Stimulated activated CD4-positive, alpha-beta T cell treated with anti-CD3 and anti-CD28 coated beads, Interleukin-4, amount 100 ng/mL, for 48 hours (primary cell): ENCODE results near the gene MAPK1.
"Not testable (repeated sequence)": the region's sequence is repeated elsewhere in the genome, so short reads cannot be mapped to it uniquely, and the experiment has no call there.

Experiments used
- DNase-seq, 2 donors: peaks; one replicate each; pipeline ENCODE4 v3.0.0-alpha.2; 2020; ENCODE audit warnings: low read depth in 2 of 2

Gene MAPK1

GRCh38 chr22:21867528-21868266 lies at the start of gene MAPK1:
TSS of gene MAPK1 (minus strand) at chr22:21867645. CDS start at chr22:21867440, 205 bp downstream.
- peak; percentile 91 to 94 for DNase-seq

GRCh38 chr22:21916309-21916918 lies 49.0 kb upstream of the MAPK1 start:
- DNase-seq, result no peak

GRCh38 chr22:21915624-21916308 lies 48.3 kb upstream of the MAPK1 start:
- DNase-seq, result no peak

GRCh38 chr22:21914033-21914642 lies 46.7 kb upstream of the MAPK1 start:
- not testable (repeated sequence) for DNase-seq

- not testable (repeated sequence) for DNase-seq
Measured at GRCh38 chr22:21910367-21910766, 42.9 kb upstream of the MAPK1 start.

- no peak for DNase-seq
Measured at GRCh38 chr22:21909871-21910270, 42.4 kb upstream of the MAPK1 start.

GRCh38 chr22:21907638-21908522 lies 40.4 kb upstream of the MAPK1 start:
- DNase-seq, result no peak

GRCh38 chr22:21905234-21905633 lies 37.8 kb upstream of the MAPK1 start:
- DNase-seq, result not testable (repeated sequence)

GRCh38 chr22:21904250-21904789 lies 36.9 kb upstream of the MAPK1 start:
- DNase-seq, result no peak

- DNase-seq, result no peak
Measured at GRCh38 chr22:21903283-21903682, 35.8 kb upstream of the MAPK1 start.

GRCh38 chr22:21902296-21903087 lies 35.0 kb upstream of the MAPK1 start:
- DNase-seq, result no peak

- DNase-seq, result no peak
Measured at GRCh38 chr22:21898354-21898896, 31.0 kb upstream of the MAPK1 start.

GRCh38 chr22:21896951-21897513 lies 29.6 kb upstream of the MAPK1 start:
- no peak for DNase-seq

GRCh38 chr22:21896275-21896674 lies 28.8 kb upstream of the MAPK1 start:
- DNase-seq, result not testable (repeated sequence)

- no peak for DNase-seq
Measured at GRCh38 chr22:21894799-21895198, 27.4 kb upstream of the MAPK1 start.

GRCh38 chr22:21889251-21889990 lies 22.0 kb upstream of the MAPK1 start:
- DNase-seq, result no peak

- no peak for DNase-seq
Measured at GRCh38 chr22:21887841-21888240, 20.4 kb upstream of the MAPK1 start.

GRCh38 chr22:21883930-21884329 lies 16.5 kb upstream of the MAPK1 start:
- DNase-seq, result not testable (repeated sequence)
